ENCODE measurements around the gene TGFBR3L. TPM values are rescaled to one million over a fixed set of nuclear protein-coding genes. Genes with fewer than 3 reads are reported as not detected.

The TGFBR3L gene
- 8.2 TPM for total RNA-seq
- long read RNA-seq, partial matches to known transcripts, result 10 of 14 reads
- long read RNA-seq, other reads (novel, unspliced or antisense), result 1 of 14 reads

- intact Hi-C loops (cut with micrococcal nuclease), result no loop called here
- Histone ChIP-seq H3K9me3 (replicated peaks) (no peaks in the 10 kb centered on the region), H3K4me3 (no peak within 1 kb of the TSS), H3K27me3 (ENCODE audit: low read depth) (peaks cover 55% of the 10 kb centered on the region), H3K27ac (replicated peaks) (no peak within 1 kb of the TSS), H3K4me1 (peaks cover 45% of the 10 kb centered on the region), H3K36me3 (peaks cover 40% of the 10 kb centered on the region)
- TF ChIP-seq CTCF (IDR thresholded peaks at IDR 0.05; ENCODE audit: borderline replicate concordance), result no peak
- no peak for DNase-seq
These were observed at the start of gene TGFBR3L for GRCh38 chr19:7914598-7915045. TSS of gene TGFBR3L (plus strand) at chr19:7914830.

- no peak overlapping the region for H3K27ac ChIP-seq (replicated peaks)
- no peak for DNase-seq
- peaks cover 70% of the 10 kb centered on the region for H3K27me3 ChIP-seq (ENCODE audit: low read depth)
- H3K36me3 ChIP-seq, result no peaks in the 10 kb centered on the region
- intact Hi-C loops (cut with micrococcal nuclease), result no loop called here
- peaks cover 42% of the 10 kb centered on the region for H3K4me1 ChIP-seq
- no peaks in the 10 kb centered on the region for H3K9me3 ChIP-seq (replicated peaks)
- no peak for TF ChIP-seq CTCF (IDR thresholded peaks at IDR 0.05; ENCODE audit: borderline replicate concordance)
- no peak overlapping the region for H3K4me3 ChIP-seq
These were observed 49.2 kb upstream of the TGFBR3L start for GRCh38 chr19:7865262-7865911.

GRCh38 chr19:7866399-7867091 is 48.1 kb upstream of the TGFBR3L start:
- DNase-seq, result no peak
- Histone ChIP-seq H3K9me3 (replicated peaks) (no peaks in the 10 kb centered on the region), H3K27ac (replicated peaks) (no peak overlapping the region), H3K4me1 (peaks cover 36% of the 10 kb centered on the region), H3K27me3 (ENCODE audit: low read depth) (peaks cover 66% of the 10 kb centered on the region), H3K4me3 (no peak overlapping the region), H3K36me3 (no peaks in the 10 kb centered on the region)
- no peak for TF ChIP-seq CTCF (IDR thresholded peaks at IDR 0.05; ENCODE audit: borderline replicate concordance)
- intact Hi-C loops (cut with micrococcal nuclease), result no loop called here

GRCh38 chr19:7867092-7867844 is 47.4 kb upstream of the TGFBR3L start:
- Histone ChIP-seq H3K4me1 (peaks cover 36% of the 10 kb centered on the region), H3K27me3 (ENCODE audit: low read depth) (peaks cover 62% of the 10 kb centered on the region), H3K36me3 (no peaks in the 10 kb centered on the region), H3K4me3 (no peak overlapping the region), H3K27ac (replicated peaks) (no peak overlapping the region), H3K9me3 (replicated peaks) (no peaks in the 10 kb centered on the region)
- TF ChIP-seq CTCF (IDR thresholded peaks at IDR 0.05; ENCODE audit: borderline replicate concordance), result no peak
- intact Hi-C loops (cut with micrococcal nuclease), result no loop called here
- DNase-seq, result no peak

GRCh38 chr19:7868326-7868670 is 46.3 kb upstream of the TGFBR3L start:
- no peak for TF ChIP-seq CTCF (IDR thresholded peaks at IDR 0.05; ENCODE audit: borderline replicate concordance)
- no peaks in the 10 kb centered on the region for H3K36me3 ChIP-seq
- peaks cover 65% of the 10 kb centered on the region for H3K27me3 ChIP-seq (ENCODE audit: low read depth)
- H3K4me1 ChIP-seq, result peaks cover 36% of the 10 kb centered on the region
- DNase-seq, result no peak
- H3K27ac ChIP-seq (replicated peaks), result no peak overlapping the region
- peak overlapping the region; percentile 67 for H3K4me3 ChIP-seq
- intact Hi-C loops (cut with micrococcal nuclease), result no loop called here
- no peaks in the 10 kb centered on the region for H3K9me3 ChIP-seq (replicated peaks)

Data from left ventricle myocardium inferior (tissue), 1 donor.